SK-N-SH (cell line): ENCODE measurements around the gene CDH13. TPM values are rescaled to one million over a fixed set of nuclear protein-coding genes. Genes with fewer than 3 reads are reported as not detected.

Source experiments
- CTCF ChIA-PET: fragments of 300-600, 350-600 bp; formaldehyde crosslinking; extraction: SDS; loops from one replicate; lab custom pipeline; 2021; lab: Yijun Ruan, JAX
- POLR2A ChIA-PET: fragments of 350-600 bp; sonication (Branson Sonifier 250); formaldehyde crosslinking; extraction: SDS; loops from one replicate; lab custom pipeline; 2020; ENCODE audit warnings: antibody characterized with exemption, inconsistent platforms; lab: Yijun Ruan, JAX
- DNase-seq: peaks from one replicate; pipeline ENCODE4 v3.0.0; 2012
- H2AFZ ChIP-seq: fragments of 200-600 bp; sonication (generic); 2 replicates; pipeline ENCODE4 v1.8.1; 2016; ENCODE audit warnings: antibody characterized with exemption, mild to moderate bottlenecking, low read depth
- H3F3A ChIP-seq: fragments of 200-600 bp; sonication (generic); replicated peaks from 2 replicates; pipeline ENCODE3; 2016; ENCODE audit warnings: antibody characterized with exemption, mild to moderate bottlenecking; ENCODE audit not compliant: insufficient read depth
- H3K27ac ChIP-seq, 2 experiments: fragments of 200-500 bp in 1 of 2; fragments of 200-600 bp in 1 of 2; sonication (Bioruptor generic) in 1 of 2; sonication (generic), shearing (Covaris generic) in 1 of 2; 2 replicates each; pipeline versions ENCODE4 v1.5.1 to v1.6.1; 2014 to 2016; ENCODE audit warnings: low read depth in 2 of 2, inconsistent platforms in 1 of 2, low read length in 1 of 2, mild to moderate bottlenecking in 1 of 2, mixed read lengths in 1 of 2
- H3K27me3 ChIP-seq: fragments of 200-600 bp; sonication (generic), shearing (Covaris generic); 2 replicates; pipeline ENCODE4 v1.6.1; 2016; ENCODE audit warnings: mixed run types; ENCODE audit not compliant: insufficient read depth
- H3K36me3 ChIP-seq, 2 experiments: fragments of 200-500 bp in 1 of 2; fragments of 200-600 bp in 1 of 2; sonication (Bioruptor generic) in 1 of 2; sonication (generic) in 1 of 2; replicated peaks in 1 of 2; 2 replicates each; pipeline versions ENCODE3 to v1.5.1; 2014 to 2016; ENCODE audit warnings: low read length in 1 of 2, mild to moderate bottlenecking in 1 of 2; ENCODE audit not compliant: insufficient read depth in 2 of 2, control insufficient read depth in 1 of 2
- H3K4me1 ChIP-seq, 2 experiments: fragments of 200-500 bp in 1 of 2; fragments of 200-600 bp in 1 of 2; sonication (Bioruptor generic) in 1 of 2; sonication (generic), shearing (Covaris generic) in 1 of 2; 2 replicates each; pipeline versions ENCODE4 v1.5.1 to v1.6.1; 2014 to 2016; ENCODE audit warnings: low read depth in 1 of 2, low read length in 1 of 2, mixed run types in 1 of 2; ENCODE audit not compliant: insufficient read depth in 2 of 2, control insufficient read depth in 1 of 2
- H3K4me2 ChIP-seq: fragments of 200-600 bp; sonication (generic), shearing (Covaris generic); 2 replicates; pipeline ENCODE4 v1.6.1; 2017; ENCODE audit warnings: mixed run types
- H3K4me3 ChIP-seq, 2 experiments: fragments of 200-500 bp in 1 of 2; fragments of 200-600 bp in 1 of 2; sonication (Bioruptor generic) in 1 of 2; sonication (generic), shearing (Covaris generic) in 1 of 2; 2 replicates each; pipeline versions ENCODE4 v1.5.1 to v1.8.1; 2014 to 2016; ENCODE audit warnings: low read depth in 2 of 2, inconsistent platforms in 1 of 2, low read length in 1 of 2, mild to moderate bottlenecking in 1 of 2, mixed read lengths in 1 of 2, moderate library complexity in 1 of 2
- H3K79me2 ChIP-seq: fragments of 200-600 bp; sonication (generic); 2 replicates; pipeline ENCODE4 v1.8.1; 2017; ENCODE audit warnings: mild to moderate bottlenecking; ENCODE audit not compliant: insufficient read depth
- H3K9ac ChIP-seq: fragments of 200-600 bp; sonication (generic); 2 replicates; pipeline ENCODE4 v1.6.1; 2017; ENCODE audit warnings: mixed run types
- H3K9me2 ChIP-seq: fragments of 200-600 bp; sonication (generic); 2 replicates; pipeline ENCODE4 v1.6.1; 2017; ENCODE audit warnings: mixed run types
- H3K9me3 ChIP-seq: fragments of 200-600 bp; sonication (generic); 2 replicates; pipeline ENCODE4 v1.6.1; 2017; ENCODE audit warnings: mixed run types, mild to moderate bottlenecking, moderate library complexity
- H4K20me1 ChIP-seq: fragments of 200-600 bp; sonication (generic); 2 replicates; pipeline ENCODE4 v1.6.1; 2017; ENCODE audit warnings: mild to moderate bottlenecking, mixed run types; ENCODE audit not compliant: insufficient read depth
- CTCF ChIP-seq: fragments of 200-600 bp; sonication (generic); IDR thresholded peaks from 2 replicates; pipeline ENCODE4 v1.6.1; 2017; ENCODE audit warnings: antibody characterized with exemption, mild to moderate bottlenecking, moderate library complexity
- FOSL2 ChIP-seq: IDR thresholded peaks from 2 replicates; pipeline ENCODE4 v1.4.0; 2012; ENCODE audit warnings: low read depth, mild to moderate bottlenecking, moderate library complexity, borderline replicate concordance
- FOXM1 ChIP-seq: IDR thresholded peaks from 2 replicates; pipeline ENCODE4 v1.4.0; 2012; ENCODE audit warnings: low read depth, mild to moderate bottlenecking
- JUND ChIP-seq: IDR thresholded peaks from 2 replicates; pipeline ENCODE4 v1.4.0; 2012
- PBX3 ChIP-seq: IDR thresholded peaks from 2 replicates; pipeline ENCODE4; 2012
- RAD21 ChIP-seq: IDR thresholded peaks from 2 replicates; pipeline ENCODE4 v1.6.1; 2012; ENCODE audit warnings: mild to moderate bottlenecking, low read length
- REST ChIP-seq: IDR thresholded peaks from 2 replicates; pipeline ENCODE4 v1.6.1; 2012; ENCODE audit warnings: mild to moderate bottlenecking, low read depth, low read length, moderate library complexity
- TCF12 ChIP-seq: IDR thresholded peaks from 2 replicates; pipeline ENCODE4 v1.4.0; 2012
- USF2 ChIP-seq: fragments of 150-350 bp; IDR thresholded peaks from 2 replicates; pipeline ENCODE4 v1.6.1; 2017; ENCODE audit warnings: antibody characterized with exemption, low read length, low read depth, borderline replicate concordance
- WGBS: methylation state at CpG from one replicate; pipeline ENCODE4 v1.1.6; 2017; ENCODE audit warnings: low lambda C conversion rate; 5-methylcytosine and 5-hydroxymethylcytosine counted together
- polyA plus RNA-seq, 3 experiments: library from polyadenylated mRNA; depleted of rRNA; stranded (reverse); fragments of >200 nt; gene quantifications; 2 replicates each; pipeline ENCODE4 v1.2.3, GENCODE V29; 2012

Gene CDH13
- polyA plus RNA-seq, 1 of the 3 experiments (the other 2 are of a cell fraction) = 93.0 TPM

- Histone ChIP-seq H3K9me3 (no peaks in the 10 kb centered on the region), H3K4me3 (no peak overlapping the region), H3K27ac (peak overlapping the region in 1 of 2 experiments; percentile 34; a peak in 2 of 4 replicates), H3K79me2 (no peaks in the 10 kb centered on the region), H3F3A (no peaks in the 10 kb centered on the region), H4K20me1 (no peaks in the 10 kb centered on the region), H3K4me2 (no peak overlapping the region), H3K36me3 (no peaks in the 10 kb centered on the region), H3K9ac (no peak overlapping the region), H2AFZ (no peak overlapping the region), H3K9me2 (no peaks in the 10 kb centered on the region), H3K4me1 (peaks cover 0 to 7% of the 10 kb centered on the region in 2 experiments; a peak in 2 of 4 replicates), H3K27me3 (no peaks in the 10 kb centered on the region)
- ChIA-PET CTCF (interaction anchor here (1.3 to 4.0 kb wide), 2 partner anchors 10 to 16 kb away, joined by 3 to 26 read pairs; no protein-coding TSS in a partner anchor), POLR2A (no interaction called here)
- 68% methylated on average over 10 of the region's 10 CpGs for WGBS
- TF ChIP-seq JUND (peak; percentile 40; the same call in 1 of the 2 replicates), FOSL2 (peak; percentile 31; the same call in 1 of the 2 replicates), RAD21 (no peak), TCF12 (0 out of 2 replicates have a peak, but pooled peaks have one; percentile 25), PBX3 (peak; percentile 30; the same call in 1 of the 2 replicates), CTCF (no peak), USF2 (no peak), FOXM1 (no peak)
- no peak for DNase-seq
These were observed 1209.1 kb downstream of the CDH13 start for GRCh38 chr16:83835586-83836566.

GRCh38 chr16:83837566-83837965, 1210.8 kb downstream of the CDH13 start:
- H3K4me3 ChIP-seq = no peak overlapping the region
- POLR2A ChIA-PET = no interaction called here
- H2AFZ ChIP-seq = no peak overlapping the region
- CTCF ChIA-PET = interaction anchor here (4.0 kb wide), 1 partner anchor 12 kb away, joined by 26 read pairs; no protein-coding TSS in a partner anchor
- no peak for TF ChIP-seq REST
- H3K4me2 ChIP-seq = no peak overlapping the region
- DNase-seq = no peak
- H3K27me3 ChIP-seq = no peaks in the 10 kb centered on the region
- H3K4me1 ChIP-seq = peaks cover 0 to 7% of the 10 kb centered on the region in 2 experiments; a peak in 2 of 4 replicates
- no peaks in the 10 kb centered on the region for H3K9me3 ChIP-seq
- H3K27ac ChIP-seq = no peak overlapping the region
- no peaks in the 10 kb centered on the region for H3K9me2 ChIP-seq
- no peaks in the 10 kb centered on the region for H3K79me2 ChIP-seq
- H3K36me3 ChIP-seq = no peaks in the 10 kb centered on the region
- WGBS = 60% methylated on average over 4 of the region's 4 CpGs
- no peaks in the 10 kb centered on the region for H3F3A ChIP-seq
- no peak overlapping the region for H3K9ac ChIP-seq
- no peaks in the 10 kb centered on the region for H4K20me1 ChIP-seq
